ENCODE data around the gene MAD2L1.

- TF ChIP-seq MAX (IDR thresholded peaks at IDR 0.05) (no peak), TCF12 (IDR thresholded peaks at IDR 0.05; ENCODE audit: low read depth) (no peak), REST (IDR thresholded peaks at IDR 0.05; ENCODE audit: low read depth) (no peak), RAD21 (IDR thresholded peaks at IDR 0.05; ENCODE audit: low read depth) (no peak), CREB1 (IDR thresholded peaks at IDR 0.05; ENCODE audit: low read depth) (no peak), EP300 (IDR thresholded peaks at IDR 0.05; ENCODE audit: borderline replicate concordance) (no peak), USF1 (IDR thresholded peaks at IDR 0.05) (no peak), TAF1 (IDR thresholded peaks at IDR 0.05; ENCODE audit: low read depth) (no peak), EGR1 (IDR thresholded peaks at IDR 0.05) (no peak), NFIC (IDR thresholded peaks at IDR 0.05) (no peak), FOXM1 (IDR thresholded peaks at IDR 0.05; ENCODE audit: borderline replicate concordance, low read depth) (no peak)
Observed at GRCh38 chr4:120062663-120063195, 3.9 kb downstream of the MAD2L1 start.
